Measurements from ENCODE around the gene ZNF214. TPM values are rescaled to one million over a fixed set of nuclear protein-coding genes. Genes with fewer than 3 reads are reported as not detected.

ZNF214 gene
- total and polyA plus RNA-seq, 11 donors, result 0.23 to 2.0 (median 0.97) TPM

DNA sequence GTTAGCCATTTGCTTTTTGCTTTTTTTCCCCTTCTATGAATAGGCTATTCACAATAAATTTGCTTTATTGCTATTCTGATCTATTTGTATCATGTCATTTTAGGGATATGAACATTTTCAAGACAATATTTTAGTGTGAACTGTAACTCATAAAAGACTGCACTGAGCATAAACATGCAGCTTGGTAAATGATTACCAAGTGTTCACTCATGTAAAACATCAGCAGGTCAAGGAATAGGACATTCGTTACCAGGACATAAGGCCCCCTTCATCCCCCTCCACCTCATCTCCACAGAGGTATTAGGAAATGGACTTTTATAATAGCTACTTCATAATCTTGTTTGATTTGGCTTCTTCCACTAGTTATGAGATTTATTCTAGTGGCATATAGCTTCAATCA is 12.5 kb upstream of the ZNF214 start:
- TF ChIP-seq POLR2A (IDR thresholded peaks at IDR 0.05), result no peak
- TF ChIP-seq, protein P1, sequence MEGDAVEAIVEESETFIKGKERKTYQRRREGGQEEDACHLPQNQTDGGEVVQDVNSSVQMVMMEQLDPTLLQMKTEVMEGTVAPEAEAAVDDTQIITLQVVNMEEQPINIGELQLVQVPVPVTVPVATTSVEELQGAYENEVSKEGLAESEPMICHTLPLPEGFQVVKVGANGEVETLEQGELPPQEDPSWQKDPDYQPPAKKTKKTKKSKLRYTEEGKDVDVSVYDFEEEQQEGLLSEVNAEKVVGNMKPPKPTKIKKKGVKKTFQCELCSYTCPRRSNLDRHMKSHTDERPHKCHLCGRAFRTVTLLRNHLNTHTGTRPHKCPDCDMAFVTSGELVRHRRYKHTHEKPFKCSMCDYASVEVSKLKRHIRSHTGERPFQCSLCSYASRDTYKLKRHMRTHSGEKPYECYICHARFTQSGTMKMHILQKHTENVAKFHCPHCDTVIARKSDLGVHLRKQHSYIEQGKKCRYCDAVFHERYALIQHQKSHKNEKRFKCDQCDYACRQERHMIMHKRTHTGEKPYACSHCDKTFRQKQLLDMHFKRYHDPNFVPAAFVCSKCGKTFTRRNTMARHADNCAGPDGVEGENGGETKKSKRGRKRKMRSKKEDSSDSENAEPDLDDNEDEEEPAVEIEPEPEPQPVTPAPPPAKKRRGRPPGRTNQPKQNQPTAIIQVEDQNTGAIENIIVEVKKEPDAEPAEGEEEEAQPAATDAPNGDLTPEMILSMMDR (IDR thresholded peaks at IDR 0.05), result no peak
- ATAC-seq (no peak), DNase-seq (no peak)
- intact Hi-C loops (cut with DNase I), result no loop called here
- no peaks in the 10 kb centered on the region for H3K4me1 ChIP-seq
- H3K27ac ChIP-seq, result no peak overlapping the region
- H3K4me3 ChIP-seq, result no peak overlapping the region
- no peaks in the 10 kb centered on the region for H3K9me3 ChIP-seq
- H3K27me3 ChIP-seq, result peaks cover 0 to 8% (median 0%) of the 10 kb centered on the region in 9 donors
- WGBS, 4 donors, result 0 to 41% (median 19%) methylated on average over 1 of the region's 1 CpG
- no peaks in the 10 kb centered on the region for H3K36me3 ChIP-seq

DNA sequence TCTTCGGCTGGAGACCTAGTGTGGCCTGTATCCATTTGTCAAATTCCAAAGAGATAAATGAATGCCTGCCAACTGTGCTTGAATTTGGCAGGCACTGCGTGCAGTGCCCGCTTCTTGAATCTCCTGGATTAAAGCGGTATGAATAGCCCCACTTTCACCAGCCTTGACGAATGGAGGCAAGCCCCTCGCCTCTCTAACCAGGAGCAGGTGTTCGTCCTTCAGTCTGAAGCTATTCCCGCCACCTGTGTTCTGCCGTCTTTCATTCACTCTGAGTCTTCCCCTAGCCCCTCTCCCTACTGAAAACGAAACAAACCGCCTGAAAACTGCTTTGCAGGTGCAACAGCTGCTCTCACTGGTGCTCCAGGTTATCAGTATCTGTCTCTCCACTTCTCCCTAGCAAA is 11.3 kb upstream of the ZNF214 start:
- Histone ChIP-seq H3K27me3 (peaks cover 0 to 8% (median 0%) of the 10 kb centered on the region in 9 donors), H3K36me3 (no peaks in the 10 kb centered on the region), H3K4me1 (no peaks in the 10 kb centered on the region), H3K27ac (no peak overlapping the region), H3K9me3 (no peaks in the 10 kb centered on the region), H3K4me3 (no peak overlapping the region)
- intact Hi-C loops (cut with DNase I), result no loop called here
- no peak for DNase-seq
- ATAC-seq, result no peak
- WGBS, 4 donors, result 75 to 79% (median 77%) methylated on average over 11 of the region's 11 CpGs
- no peak for TF ChIP-seq POLR2A (IDR thresholded peaks at IDR 0.05)
- TF ChIP-seq, protein P1 (IDR thresholded peaks at IDR 0.05), result no peak

DNA sequence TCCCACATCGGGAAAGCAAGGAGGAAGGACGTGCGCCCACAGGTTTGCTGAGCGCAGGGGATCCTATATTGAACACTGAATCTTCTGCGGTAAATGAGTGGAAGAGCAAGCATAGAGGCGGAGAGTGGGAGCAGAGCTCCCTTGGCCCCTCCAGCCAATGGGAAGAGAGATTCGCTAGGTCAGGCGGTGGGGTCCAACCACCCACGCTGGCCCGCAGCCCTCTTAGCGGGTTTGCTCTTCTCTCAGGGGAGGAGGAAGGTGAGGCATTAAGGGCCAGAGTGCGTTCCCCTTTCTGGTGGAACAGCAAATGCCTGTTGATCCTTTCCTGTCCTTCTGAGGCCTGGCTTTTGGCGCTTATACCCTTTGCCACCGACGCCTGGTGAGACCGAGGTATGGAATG is 10.7 kb upstream of the ZNF214 start:
- Histone ChIP-seq H3K27me3 (peaks cover 0 to 8% (median 0%) of the 10 kb centered on the region in 9 donors), H3K27ac (no peak overlapping the region), H3K9me3 (no peaks in the 10 kb centered on the region), H3K4me3 (no peak overlapping the region), H3K36me3 (no peaks in the 10 kb centered on the region), H3K4me1 (no peaks in the 10 kb centered on the region)
- DNase-seq, result no peak
- intact Hi-C loops (cut with DNase I), result no loop called here
- TF ChIP-seq, protein P1 (IDR thresholded peaks at IDR 0.05), result no peak
- ATAC-seq, result no peak
- WGBS, 4 donors, result 85 to 89% (median 88%) methylated on average over 16 of the region's 16 CpGs

DNA sequence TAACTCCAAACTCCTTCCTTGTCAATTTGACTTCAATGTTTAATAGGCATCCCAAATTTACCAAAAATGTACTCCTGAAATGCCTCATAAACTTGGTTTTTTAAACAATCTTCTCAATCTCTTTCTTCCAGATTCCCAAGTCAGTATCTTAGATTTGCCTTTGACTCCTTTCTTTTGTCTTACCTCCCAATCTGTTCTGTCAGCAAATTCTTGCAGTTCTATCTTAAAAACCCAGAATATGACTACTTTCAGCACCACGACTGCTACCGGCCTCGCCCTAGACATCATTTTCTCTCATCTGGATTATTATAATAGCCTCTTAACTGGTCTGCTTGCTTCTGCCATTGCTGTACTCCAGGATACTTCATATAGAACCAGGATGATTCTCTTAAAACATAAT is 8.0 kb upstream of the ZNF214 start:
- WGBS, 4 donors, result 83 to 89% (median 87%) methylated on average over 3 of the region's 3 CpGs
- no peak overlapping the region for H3K4me3 ChIP-seq
- ATAC-seq (no peak), DNase-seq (no peak)
- H3K36me3 ChIP-seq, result no peaks in the 10 kb centered on the region
- H3K9me3 ChIP-seq, result no peaks in the 10 kb centered on the region
- intact Hi-C loops (cut with DNase I), result no loop called here
- TF ChIP-seq POLR2A (IDR thresholded peaks at IDR 0.05), result no peak
- TF ChIP-seq, protein P1 (IDR thresholded peaks at IDR 0.05), result no peak
- H3K27me3 ChIP-seq, result no peaks in the 10 kb centered on the region
- no peaks in the 10 kb centered on the region for H3K4me1 ChIP-seq
- H3K27ac ChIP-seq, result no peak overlapping the region
